B cell (primary cell): ENCODE measurements around the gene APPL1.

Source experiments
- EZH2 ChIP-seq: IDR thresholded peaks from 2 replicates; pipeline ENCODE4 v1.6.1; 2012; ENCODE audit warnings: borderline replicate concordance, low read depth, mild to moderate bottlenecking, moderate library complexity, low read length; ENCODE audit not compliant: insufficient read depth, poor library complexity, severe bottlenecking
- TF ChIP-seq, protein P1 (sequence below): fragments of 200-600 bp; IDR thresholded peaks from one replicate; pipeline ENCODE4 v1.8.0; 2022; ENCODE audit warnings: antibody characterized with exemption, mild to moderate bottlenecking

DNA sequence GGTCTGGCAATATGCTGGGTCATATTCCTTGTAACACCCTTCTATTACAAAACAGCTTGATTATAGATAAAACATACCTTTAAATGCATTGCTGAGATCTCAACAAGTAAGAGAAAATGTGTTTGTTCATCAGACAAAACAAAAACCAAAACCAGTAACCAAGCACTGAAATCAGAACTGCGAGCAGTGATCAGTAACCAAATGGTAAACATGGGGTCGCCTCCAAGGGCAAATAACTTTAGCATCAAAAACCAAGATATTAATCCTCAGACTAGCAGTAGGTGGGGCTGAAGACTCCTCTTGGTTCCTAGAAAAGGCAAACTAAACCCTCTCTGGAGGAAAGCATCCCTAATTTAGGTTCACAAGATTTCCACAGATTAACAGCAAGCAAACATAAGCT lies 21.1 kb upstream of the APPL1 start:
- no peak for TF ChIP-seq EZH2
- TF ChIP-seq, protein P1, sequence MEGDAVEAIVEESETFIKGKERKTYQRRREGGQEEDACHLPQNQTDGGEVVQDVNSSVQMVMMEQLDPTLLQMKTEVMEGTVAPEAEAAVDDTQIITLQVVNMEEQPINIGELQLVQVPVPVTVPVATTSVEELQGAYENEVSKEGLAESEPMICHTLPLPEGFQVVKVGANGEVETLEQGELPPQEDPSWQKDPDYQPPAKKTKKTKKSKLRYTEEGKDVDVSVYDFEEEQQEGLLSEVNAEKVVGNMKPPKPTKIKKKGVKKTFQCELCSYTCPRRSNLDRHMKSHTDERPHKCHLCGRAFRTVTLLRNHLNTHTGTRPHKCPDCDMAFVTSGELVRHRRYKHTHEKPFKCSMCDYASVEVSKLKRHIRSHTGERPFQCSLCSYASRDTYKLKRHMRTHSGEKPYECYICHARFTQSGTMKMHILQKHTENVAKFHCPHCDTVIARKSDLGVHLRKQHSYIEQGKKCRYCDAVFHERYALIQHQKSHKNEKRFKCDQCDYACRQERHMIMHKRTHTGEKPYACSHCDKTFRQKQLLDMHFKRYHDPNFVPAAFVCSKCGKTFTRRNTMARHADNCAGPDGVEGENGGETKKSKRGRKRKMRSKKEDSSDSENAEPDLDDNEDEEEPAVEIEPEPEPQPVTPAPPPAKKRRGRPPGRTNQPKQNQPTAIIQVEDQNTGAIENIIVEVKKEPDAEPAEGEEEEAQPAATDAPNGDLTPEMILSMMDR = no peak
